ENCODE results near the gene FOXL3. TPM values are rescaled to one million over a fixed set of nuclear protein-coding genes. Genes with fewer than 3 reads are reported as not detected.

Gene FOXL3
- total RNA-seq, 1 experiment from 2014 or later: not detected

GRCh38 chr7:291373-292092 is 1.6 kb downstream of the FOXL3 start:
- Mint-ChIP-seq H3K4me3 (ENCODE audit: low read depth, unreplicated experiment) (no peak overlapping the region), H3K9me3 (ENCODE audit: low read depth, unreplicated experiment) (no peaks in the 10 kb centered on the region), H3K27ac (ENCODE audit: unreplicated experiment) (no peak overlapping the region), H3K36me3 (ENCODE audit: insufficient read depth, unreplicated experiment) (no peaks in the 10 kb centered on the region), H3K4me1 (ENCODE audit: low read depth, unreplicated experiment) (no peaks in the 10 kb centered on the region), H3K27me3 (ENCODE audit: unreplicated experiment) (peaks cover 83% of the 10 kb centered on the region)
- no peak for DNase-seq
- intact Hi-C loops (cut with micrococcal nuclease; ENCODE audit: unreplicated experiment): no loop called here
- TF ChIP-seq, protein P1, sequence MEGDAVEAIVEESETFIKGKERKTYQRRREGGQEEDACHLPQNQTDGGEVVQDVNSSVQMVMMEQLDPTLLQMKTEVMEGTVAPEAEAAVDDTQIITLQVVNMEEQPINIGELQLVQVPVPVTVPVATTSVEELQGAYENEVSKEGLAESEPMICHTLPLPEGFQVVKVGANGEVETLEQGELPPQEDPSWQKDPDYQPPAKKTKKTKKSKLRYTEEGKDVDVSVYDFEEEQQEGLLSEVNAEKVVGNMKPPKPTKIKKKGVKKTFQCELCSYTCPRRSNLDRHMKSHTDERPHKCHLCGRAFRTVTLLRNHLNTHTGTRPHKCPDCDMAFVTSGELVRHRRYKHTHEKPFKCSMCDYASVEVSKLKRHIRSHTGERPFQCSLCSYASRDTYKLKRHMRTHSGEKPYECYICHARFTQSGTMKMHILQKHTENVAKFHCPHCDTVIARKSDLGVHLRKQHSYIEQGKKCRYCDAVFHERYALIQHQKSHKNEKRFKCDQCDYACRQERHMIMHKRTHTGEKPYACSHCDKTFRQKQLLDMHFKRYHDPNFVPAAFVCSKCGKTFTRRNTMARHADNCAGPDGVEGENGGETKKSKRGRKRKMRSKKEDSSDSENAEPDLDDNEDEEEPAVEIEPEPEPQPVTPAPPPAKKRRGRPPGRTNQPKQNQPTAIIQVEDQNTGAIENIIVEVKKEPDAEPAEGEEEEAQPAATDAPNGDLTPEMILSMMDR (IDR thresholded peaks at IDR 0.05; ENCODE audit: unreplicated experiment): no peak
- BruUV-seq (replicated peaks): no TSS peak
- CTCF ChIA-PET: no interaction called here

- Mint-ChIP-seq H3K4me3 (ENCODE audit: low read depth, unreplicated experiment) (no peak overlapping the region), H3K27ac (ENCODE audit: unreplicated experiment) (no peak overlapping the region), H3K36me3 (ENCODE audit: insufficient read depth, unreplicated experiment) (no peaks in the 10 kb centered on the region), H3K4me1 (ENCODE audit: low read depth, unreplicated experiment) (no peaks in the 10 kb centered on the region), H3K27me3 (ENCODE audit: unreplicated experiment) (peaks cover 82% of the 10 kb centered on the region), H3K9me3 (ENCODE audit: low read depth, unreplicated experiment) (no peaks in the 10 kb centered on the region)
- CTCF ChIA-PET: no interaction called here
- no peak for DNase-seq
- no TSS peak for BruUV-seq (replicated peaks)
- intact Hi-C loops (cut with micrococcal nuclease; ENCODE audit: unreplicated experiment): no loop called here
- TF ChIP-seq, protein P1 (IDR thresholded peaks at IDR 0.05; ENCODE audit: unreplicated experiment): no peak
Measured at GRCh38 chr7:292226-292625, 2.3 kb downstream of the FOXL3 start.

DNA sequence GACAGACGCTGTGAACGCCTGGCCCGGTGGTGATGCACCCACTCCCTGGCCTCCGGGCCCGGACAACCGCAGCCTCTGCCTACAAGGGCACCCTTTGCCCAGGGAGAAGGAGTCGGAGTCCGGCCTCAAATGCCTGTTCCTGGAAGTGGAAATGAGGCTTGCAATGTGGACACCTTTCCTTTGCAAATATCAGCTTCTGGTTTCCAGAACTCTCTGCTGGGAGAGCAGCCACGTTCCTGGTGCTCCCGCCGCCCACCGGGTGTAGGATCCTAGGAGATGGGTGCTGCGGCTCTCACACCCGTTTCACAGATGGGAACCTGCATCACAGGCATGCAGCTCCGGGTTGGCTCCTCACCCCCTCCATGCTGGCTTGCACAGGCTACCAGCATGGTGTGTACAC is 2.9 kb downstream of the FOXL3 start:
- Mint-ChIP-seq H3K27ac (ENCODE audit: unreplicated experiment) (no peak overlapping the region), H3K27me3 (ENCODE audit: unreplicated experiment) (peaks cover 76% of the 10 kb centered on the region), H3K4me3 (ENCODE audit: low read depth, unreplicated experiment) (no peak overlapping the region), H3K9me3 (ENCODE audit: low read depth, unreplicated experiment) (no peaks in the 10 kb centered on the region), H3K4me1 (ENCODE audit: low read depth, unreplicated experiment) (no peaks in the 10 kb centered on the region), H3K36me3 (ENCODE audit: insufficient read depth, unreplicated experiment) (no peaks in the 10 kb centered on the region)
- TF ChIP-seq, protein P1 (IDR thresholded peaks at IDR 0.05; ENCODE audit: unreplicated experiment): no peak
- BruUV-seq (replicated peaks): no TSS peak
- intact Hi-C loops (cut with micrococcal nuclease; ENCODE audit: unreplicated experiment): no loop called here
- DNase-seq: no peak
- CTCF ChIA-PET: no interaction called here

GRCh38 chr7:293681-294439 is 3.9 kb downstream of the FOXL3 start:
- H3K9me3 Mint-ChIP-seq (ENCODE audit: low read depth, unreplicated experiment): no peaks in the 10 kb centered on the region
- intact Hi-C loops (cut with micrococcal nuclease; ENCODE audit: unreplicated experiment): no loop called here
- no peaks in the 10 kb centered on the region for H3K36me3 Mint-ChIP-seq (ENCODE audit: insufficient read depth, unreplicated experiment)
- peaks cover 75% of the 10 kb centered on the region for H3K27me3 Mint-ChIP-seq (ENCODE audit: unreplicated experiment)
- TF ChIP-seq, protein P1 (IDR thresholded peaks at IDR 0.05; ENCODE audit: unreplicated experiment): no peak
- CTCF ChIA-PET: no interaction called here
- BruUV-seq (replicated peaks): no TSS peak
- H3K4me1 Mint-ChIP-seq (ENCODE audit: low read depth, unreplicated experiment): no peaks in the 10 kb centered on the region
- H3K4me3 Mint-ChIP-seq (ENCODE audit: low read depth, unreplicated experiment): no peak overlapping the region
- no peak overlapping the region for H3K27ac Mint-ChIP-seq (ENCODE audit: unreplicated experiment)
- no peak for DNase-seq

Measured in Calu3 (cell line).